ENCODE results near the gene SMAD9. TPM values are rescaled to one million over a fixed set of nuclear protein-coding genes. Genes with fewer than 3 reads are reported as not detected.

The SMAD9 gene
- total RNA-seq, 2 donors from 2014 or later, result 9.0 to 13.3 TPM

GRCh38 chr13:36870050-36870692, 49.9 kb downstream of the SMAD9 start:
- H3K27me3 Mint-ChIP-seq (ENCODE audit: insufficient read depth), result no peaks in the 10 kb centered on the region
- no peak overlapping the region for H3K4me3 ChIP-seq (ENCODE audit: low read length)
- H3K4me1 ChIP-seq (ENCODE audit: control insufficient read depth, insufficient read depth, low read length), result no peaks in the 10 kb centered on the region
- 92% methylated on average over 1 of the region's 1 CpG; no CpG with 5 or more reads in 1 of the 2 experiments for WGBS, 2 experiments (ENCODE audit: insufficient coverage in 1 of 2, insufficient read length in 1 of 2)
- H3K9me3 ChIP-seq (ENCODE audit: control insufficient read depth, low read length), result no peaks in the 10 kb centered on the region
- DNase-seq, result no peak
- H3K36me3 Mint-ChIP-seq (ENCODE audit: low read depth), result peaks cover 9% of the 10 kb centered on the region
- no peak overlapping the region for H3K27ac ChIP-seq (ENCODE audit: low read depth, low read length)
- no peak overlapping the region for H3K4me3 Mint-ChIP-seq
- no peaks in the 10 kb centered on the region for H3K36me3 ChIP-seq (ENCODE audit: control insufficient read depth, insufficient read depth, low read length)
- H3K27me3 ChIP-seq (ENCODE audit: control insufficient read depth, insufficient read depth, low read length, poor library complexity, severe bottlenecking), result no peaks in the 10 kb centered on the region
- no peak overlapping the region for H3K9ac ChIP-seq (ENCODE audit: extremely low read depth, low read length, poor library complexity, severe bottlenecking)
- peaks cover 4% of the 10 kb centered on the region for H3K4me1 Mint-ChIP-seq
- H3K9me3 Mint-ChIP-seq, result no peaks in the 10 kb centered on the region
- no peak for TF ChIP-seq CTCF (conservative IDR thresholded peaks at IDR 0.05)
- no peak overlapping the region for H3K27ac Mint-ChIP-seq

DNA sequence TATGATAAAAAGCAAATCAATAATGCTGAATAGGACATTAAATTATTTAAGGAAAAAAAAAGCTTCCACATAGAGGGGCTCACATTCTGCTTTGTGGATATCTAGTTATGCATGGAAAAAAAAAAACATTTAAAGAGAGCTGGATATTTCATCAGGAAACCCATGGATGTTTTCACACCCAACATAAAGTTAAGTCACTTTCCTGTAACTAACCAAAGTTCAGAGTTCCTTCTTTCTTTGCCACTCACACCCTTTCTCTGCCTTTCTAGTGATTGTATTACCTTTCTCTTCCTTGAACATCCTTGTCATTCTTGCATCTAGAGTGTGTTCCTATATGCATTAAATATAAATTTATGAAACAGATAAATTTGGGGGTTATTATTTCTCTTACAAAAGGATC, 53.8 kb downstream of the SMAD9 start:
- DNase-seq, result no peak
- Histone ChIP-seq H3K27me3 (ENCODE audit: control insufficient read depth, insufficient read depth, low read length, poor library complexity, severe bottlenecking) (no peaks in the 10 kb centered on the region), H3K4me1 (ENCODE audit: control insufficient read depth, insufficient read depth, low read length) (no peaks in the 10 kb centered on the region), H3K9me3 (ENCODE audit: control insufficient read depth, low read length) (no peaks in the 10 kb centered on the region), H3K36me3 (ENCODE audit: control insufficient read depth, insufficient read depth, low read length) (no peaks in the 10 kb centered on the region), H3K4me3 (ENCODE audit: low read length) (no peak overlapping the region), H3K9ac (ENCODE audit: extremely low read depth, low read length, poor library complexity, severe bottlenecking) (no peak overlapping the region), H3K27ac (ENCODE audit: low read depth, low read length) (no peak overlapping the region)
- no peaks in the 10 kb centered on the region for H3K4me1 Mint-ChIP-seq
- peaks cover 12% of the 10 kb centered on the region for H3K36me3 Mint-ChIP-seq (ENCODE audit: low read depth)
- TF ChIP-seq CTCF (conservative IDR thresholded peaks at IDR 0.05), result no peak
- H3K27ac Mint-ChIP-seq, result no peak overlapping the region
- no peaks in the 10 kb centered on the region for H3K9me3 Mint-ChIP-seq
- H3K4me3 Mint-ChIP-seq, result no peak overlapping the region
- no peaks in the 10 kb centered on the region for H3K27me3 Mint-ChIP-seq (ENCODE audit: insufficient read depth)

GRCh38 chr13:36865265-36865664, 54.8 kb downstream of the SMAD9 start:
- Mint-ChIP-seq H3K36me3 (ENCODE audit: low read depth) (peaks cover 12% of the 10 kb centered on the region), H3K27ac (no peak overlapping the region), H3K27me3 (ENCODE audit: insufficient read depth) (no peaks in the 10 kb centered on the region), H3K9me3 (no peaks in the 10 kb centered on the region), H3K4me3 (no peak overlapping the region), H3K4me1 (no peaks in the 10 kb centered on the region)
- no peak for TF ChIP-seq CTCF (conservative IDR thresholded peaks at IDR 0.05)
- no peaks in the 10 kb centered on the region for H3K36me3 ChIP-seq (ENCODE audit: control insufficient read depth, insufficient read depth, low read length)
- H3K9me3 ChIP-seq (ENCODE audit: control insufficient read depth, low read length), result no peaks in the 10 kb centered on the region
- H3K9ac ChIP-seq (ENCODE audit: extremely low read depth, low read length, poor library complexity, severe bottlenecking), result no peak overlapping the region
- H3K4me3 ChIP-seq (ENCODE audit: low read length), result no peak overlapping the region
- H3K4me1 ChIP-seq (ENCODE audit: control insufficient read depth, insufficient read depth, low read length), result no peaks in the 10 kb centered on the region
- DNase-seq, result no peak
- H3K27ac ChIP-seq (ENCODE audit: low read depth, low read length), result no peak overlapping the region
- H3K27me3 ChIP-seq (ENCODE audit: control insufficient read depth, insufficient read depth, low read length, poor library complexity, severe bottlenecking), result no peaks in the 10 kb centered on the region
- 97 to 98% methylated on average over 5 of the region's 5 CpGs for WGBS, 2 experiments (ENCODE audit: insufficient coverage in 1 of 2, insufficient read length in 1 of 2)
